K562 (cell line): ENCODE measurements around the gene THAP4. TPM values are rescaled to one million over a fixed set of nuclear protein-coding genes. Genes with fewer than 3 reads are reported as not detected.

ENCODE experiments used
- ATAC-seq: fragments of 200-7000 bp; cut with Tn5 transposase; 3 replicates; pipeline ENCODE4 v1.9.1; 2020; ENCODE audit warnings: moderate library complexity
- BruUV-seq: library from RNA; stranded (reverse); fragments of 400-500 nt; replicated peaks from 2 replicates; lab custom pipeline; 2021; lab: Mats Ljungman, UMichigan
- CTCF ChIA-PET: fragments of 300-600 bp; formaldehyde crosslinking; extraction: SDS; loops from one replicate; lab custom pipeline; 2021; ENCODE audit warnings: low intra/inter-chr PET ratio; lab: Yijun Ruan, JAX
- POLR2A ChIA-PET: fragments of 300-600, 350-650 bp; sonication (Branson Sonifier 250); formaldehyde crosslinking; extraction: SDS; loops from one replicate; lab custom pipeline; 2021; ENCODE audit warnings: antibody characterized with exemption, inconsistent platforms; lab: Yijun Ruan, JAX
- DNase-seq, 4 experiments: peaks; one replicate each; pipeline versions ENCODE4 v3.0.0 to v3.0.0-alpha.2; 2011 to 2018; ENCODE audit warnings: low spot score in 3 of 4, mixed read lengths in 3 of 4; ENCODE audit errors: extremely low read depth in 1 of 4
- FAIRE-seq: peaks from 2 replicates; lab custom pipeline; 2011; peaks lifted over from hg19 to GRCh38; lab: Jason Lieb, UNC
- H2AFZ ChIP-seq: 2 replicates; pipeline ENCODE4 v1.6.0; 2011; ENCODE audit warnings: low read depth, low read length, control low read depth, inconsistent platforms
- H3K27ac ChIP-seq: fragments of 200-600 bp; 3 replicates; pipeline ENCODE4 v1.8.0; 2011; ENCODE audit warnings: low read depth, mild to moderate bottlenecking, control low read depth, inconsistent platforms, low read length, moderate library complexity, mixed read lengths; ENCODE audit errors: extremely low read depth
- H3K27me3 ChIP-seq, 2 experiments: fragments of 300-600 bp in 1 of 2; 2 replicates in 1 of 2; 3 replicates in 1 of 2; pipeline versions ENCODE4 v1.6.0 to v1.8.0; 2011; ENCODE audit warnings: inconsistent platforms in 2 of 2, low read length in 2 of 2, mild to moderate bottlenecking in 1 of 2, mixed read lengths in 1 of 2, moderate library complexity in 1 of 2; ENCODE audit not compliant: control insufficient read depth in 2 of 2, insufficient read depth in 2 of 2
- H3K36me3 ChIP-seq: fragments of 300-600 bp; 3 replicates; pipeline ENCODE4 v1.8.0; 2011; ENCODE audit warnings: mild to moderate bottlenecking, low read length, inconsistent platforms; ENCODE audit not compliant: control insufficient read depth, insufficient read depth
- H3K4me1 ChIP-seq, 2 experiments: fragments of 200-600 bp in 1 of 2; replicated peaks in 1 of 2; 2 replicates in 1 of 2; 3 replicates in 1 of 2; pipeline versions ENCODE4 v1.5.1 to v1.8.0; 2011; ENCODE audit warnings: inconsistent platforms in 2 of 2, low read length in 2 of 2, mild to moderate bottlenecking in 1 of 2, mixed read lengths in 1 of 2, moderate library complexity in 1 of 2; ENCODE audit not compliant: control insufficient read depth in 2 of 2, insufficient read depth in 2 of 2
- H3K4me2 ChIP-seq: 2 replicates; pipeline ENCODE4 v1.6.1; 2011; ENCODE audit warnings: low read length, control low read depth, inconsistent platforms, mixed read lengths; ENCODE audit not compliant: insufficient read depth
- H3K4me3 ChIP-seq: fragments of 200-600 bp; sonication (generic), shearing (Covaris generic); 2 replicates; pipeline ENCODE4 v1.5.1; 2016; ENCODE audit warnings: control low read depth, inconsistent platforms
- H3K79me2 ChIP-seq: fragments of 200-600 bp; 3 replicates; pipeline ENCODE4 v1.8.0; 2011; ENCODE audit warnings: low read length, inconsistent platforms; ENCODE audit not compliant: control insufficient read depth, insufficient read depth
- H3K9ac ChIP-seq, 2 experiments: 2 replicates each; pipeline versions ENCODE4 v1.6.0 to v1.6.1; 2011; ENCODE audit warnings: low read depth in 2 of 2, low read length in 2 of 2, control low read depth in 1 of 2, inconsistent platforms in 1 of 2, mild to moderate bottlenecking in 1 of 2, mixed read lengths in 1 of 2; ENCODE audit not compliant: insufficient read depth in 1 of 2
- H3K9me1 ChIP-seq: one replicate; pipeline ENCODE4 v1.6.0; 2011; ENCODE audit warnings: inconsistent platforms, mild to moderate bottlenecking, low read length, moderate library complexity; ENCODE audit not compliant: control insufficient read depth, insufficient read depth
- H3K9me3 ChIP-seq: replicated peaks from 2 replicates; pipeline ENCODE4 v1.5.1; 2011; ENCODE audit warnings: low read depth, low read length, inconsistent platforms; ENCODE audit not compliant: control insufficient read depth, insufficient read depth
- H4K20me1 ChIP-seq: replicated peaks from 2 replicates; pipeline ENCODE4 v1.6.1; 2011; ENCODE audit warnings: low read length, inconsistent platforms, mixed read lengths; ENCODE audit not compliant: control insufficient read depth, insufficient read depth
- ATF3 ChIP-seq, 2 experiments: fragments of 450-650 bp in 1 of 2; sonication (generic) in 1 of 2; formaldehyde crosslinking in 1 of 2; IDR thresholded peaks in 1 of 2; conservative IDR thresholded peaks in 1 of 2; 2 replicates each; pipeline versions ENCODE4 v1.6.1 to v1.8.1; 2016 to 2023; ENCODE audit warnings: mild to moderate bottlenecking in 2 of 2, moderate library complexity in 2 of 2, inconsistent platforms in 1 of 2, missing genetic modification reagents in 1 of 2
- COPS2 ChIP-seq: fragments of 450-650 bp; conservative IDR thresholded peaks from 2 replicates; pipeline ENCODE4 v1.6.1; 2016; ENCODE audit warnings: mild to moderate bottlenecking, moderate library complexity
- CXXC5 ChIP-seq: fragments of 250-450 bp; sonication (Bioruptor Pico); IDR thresholded peaks from 2 replicates; pipeline ENCODE4 v1.8.0; 2022; ENCODE audit warnings: inconsistent platforms, mild to moderate bottlenecking, moderate library complexity
- HIVEP1 ChIP-seq: fragments of 250-450 bp; sonication (Bioruptor Pico); IDR thresholded peaks from 2 replicates; pipeline ENCODE4 v1.4.0; 2020; ENCODE audit warnings: mild to moderate bottlenecking
- KAT7 ChIP-seq: sonication (generic); formaldehyde crosslinking; IDR thresholded peaks from 2 replicates; pipeline ENCODE4 v1.8.0; 2022; ENCODE audit warnings: missing genetic modification reagents, mild to moderate bottlenecking, borderline replicate concordance
- NRF1 ChIP-seq, 2 experiments: fragments of 450-650 bp; IDR thresholded peaks in 1 of 2; conservative IDR thresholded peaks in 1 of 2; 2 replicates each; pipeline ENCODE4 v1.6.1; 2014; ENCODE audit warnings: mild to moderate bottlenecking in 2 of 2
- NUFIP1 ChIP-seq: fragments of 450-650 bp; IDR thresholded peaks from 2 replicates; pipeline ENCODE4 v1.6.1; 2018; ENCODE audit not compliant: partially characterized antibody
- SMAD2 ChIP-seq: fragments of 150-350 bp; IDR thresholded peaks from 2 replicates; pipeline ENCODE4 v1.6.1; 2014; ENCODE audit warnings: low read depth, mild to moderate bottlenecking, low read length
- VEZF1 ChIP-seq: fragments of 200-800 bp; sonication (Bioruptor generic); IDR thresholded peaks from 2 replicates; pipeline ENCODE4 v1.6.1; 2017; ENCODE audit warnings: missing genetic modification characterization, missing compliant biosample characterization
- YY1 ChIP-seq, 3 experiments: IDR thresholded peaks; 2 replicates each; pipeline ENCODE4 v1.6.1; 2011; ENCODE audit warnings: low read length in 2 of 3, mild to moderate bottlenecking in 2 of 3, moderate library complexity in 2 of 3, borderline replicate concordance in 1 of 3, control low read depth in 1 of 3, low read depth in 1 of 3; ENCODE audit not compliant: insufficient read depth in 3 of 3, insufficient replicate concordance in 2 of 3, control insufficient read depth in 1 of 3, insufficient read length in 1 of 3; ENCODE audit errors: extremely low read depth in 1 of 3
- ZFX ChIP-seq: sonication (generic); formaldehyde crosslinking; IDR thresholded peaks from 2 replicates; pipeline ENCODE4 v1.8.0; 2022; ENCODE audit warnings: mild to moderate bottlenecking, missing genetic modification reagents, moderate library complexity
- ZNF121 ChIP-seq: sonication (generic); formaldehyde crosslinking; conservative IDR thresholded peaks from 2 replicates; pipeline ENCODE4 v1.8.0; 2022; ENCODE audit warnings: missing genetic modification reagents
- ZNF197 ChIP-seq: fragments of 200-800 bp; sonication (Bioruptor generic); IDR thresholded peaks from 2 replicates; pipeline ENCODE4 v1.6.1; 2016; ENCODE audit warnings: low read depth, missing genetic modification characterization, missing compliant biosample characterization
- WGBS: fragments of 100-300 bp; shearing (Covaris generic); methylation state at CpG from one replicate; pipeline ENCODE4 v1.1.6; 2016; ENCODE audit warnings: low coverage, mixed read lengths; ENCODE audit not compliant: insufficient coverage; ENCODE audit errors: missing lambda C conversion rate; 5-methylcytosine and 5-hydroxymethylcytosine counted together
- in situ Hi-C: fragments of 300-500 bp; cut with MboI; formaldehyde crosslinking; loops from 4 replicates; pipeline ENCODE4 v1.15.0; 2018; ENCODE audit warnings: inconsistent platforms, mixed read lengths
- intact Hi-C: fragments of 100-400 bp; cut with micrococcal nuclease; formaldehyde crosslinking; loops from 2 replicates; pipeline ENCODE4 v1.14.2; 2022
- polyA plus RNA-seq, 8 experiments: library from polyadenylated mRNA; depleted of rRNA in 4 of 8; stranded (reverse) in 5 of 8; unstranded in 3 of 8; fragments of >200 nt; fragmentation: Nextera tagmentation in 2 of 8; fragmentation: Illumina TruSeq in 1 of 8; extraction: Ambion mirVana in 2 of 8; extraction: Trizol in 1 of 8; gene quantifications; 2 replicates each; pipeline versions ENCODE4 v1.2.1 to v1.2.3, GENCODE V29; 2011 to 2014; ENCODE audit warnings: inconsistent platforms in 1 of 8, missing spikeins in 1 of 8
- total RNA-seq, 7 experiments: library from RNA; depleted of rRNA in 6 of 7; stranded (reverse); fragments of >200 nt in 6 of 7; fragmentation: Illumina TruSeq in 2 of 7; extraction: Trizol in 2 of 7; gene quantifications; 2 replicates each; pipeline versions ENCODE4 v1.2.1 to v1.2.3, GENCODE V29; 2011 to 2021; ENCODE audit warnings: low replicate concordance in 1 of 7

Gene THAP4
- total and polyA plus RNA-seq, 9 of the 15 experiments (the other 6 are each of a cell fraction or from before 2014, with no cell fraction given), result 8.6 to 60.9 (median 43.9) TPM

GRCh38 chr2:241560162-241560882, 76.6 kb downstream of the THAP4 start (continued):
- TF ChIP-seq YY1 (IDR thresholded peaks at IDR 0.05; ENCODE audit: borderline replicate concordance in 1 of 3, control insufficient read depth in 1 of 3, extremely low read depth in 1 of 3, insufficient read depth in 3 of 3, insufficient read length in 1 of 3, insufficient replicate concordance in 2 of 3, low read depth in 1 of 3, low read length in 2 of 3) (no peak), COPS2 (no peak), ZNF121 (CRISPR knock-in tag) (no peak)

- Histone ChIP-seq H4K20me1 (peaks cover 5% of the 10 kb centered on the region; the same call in 1 of the 2 replicates), H3K4me1 (peaks cover 0 to 55% of the 10 kb centered on the region in 2 experiments; a peak in 2 of 5 replicates), H3K79me2 (no peaks in the 10 kb centered on the region), H3K9me3 (no peaks in the 10 kb centered on the region), H3K4me3 (peak overlapping the region; percentile 50), H3K9ac (peak overlapping the region; percentile 53 to 87; a peak in 3 of 4 replicates), H3K36me3 (no peaks in the 10 kb centered on the region), H3K4me2 (peak overlapping the region; percentile 69; the same call in 1 of the 2 replicates), H3K27me3 (no peaks in the 10 kb centered on the region), H3K9me1 (no peaks in the 10 kb centered on the region), H3K27ac (0 out of 3 replicates have a peak overlapping the region, but pooled peaks have one; percentile 30), H2AFZ (peak overlapping the region; percentile 84)
- no TSS peak for BruUV-seq
- ChIA-PET POLR2A (interaction anchor here (0.7 to 1.0 kb wide), 2 partner anchors 10 to 16 kb away, joined by 4 read pairs; no protein-coding TSS in a partner anchor), CTCF (no interaction called here)
- FAIRE-seq (no peak), ATAC-seq (peak; percentile 73), DNase-seq (peak in 3 of 4 experiments; percentile 40 to 52 (median 42))
- 8% methylated on average over 38 of the region's 78 CpGs for WGBS
- intact Hi-C loops (no loop called here), in situ Hi-C loops (no loop called here)
- no peak for TF ChIP-seq ATF3 (IDR thresholded peaks at IDR 0.05)
- TF ChIP-seq ATF3 (CRISPR knock-in tag; conservative IDR thresholded peaks at IDR 0.05), result no peak
- peak; percentile 41 for TF ChIP-seq ZFX (CRISPR knock-in tag)
- TF ChIP-seq HIVEP1, result no peak
- TF ChIP-seq CXXC5, result peak; percentile 22; the same call in 1 of the 2 replicates
- no peak for TF ChIP-seq KAT7 (CRISPR knock-in tag)
- TF ChIP-seq YY1 (IDR thresholded peaks at IDR 0.05; ENCODE audit: borderline replicate concordance in 1 of 3, control insufficient read depth in 1 of 3, extremely low read depth in 1 of 3, insufficient read depth in 3 of 3, insufficient read length in 1 of 3, insufficient replicate concordance in 2 of 3, low read depth in 1 of 3, low read length in 2 of 3), result peak in 1 of 3 experiments; percentile 14
- TF ChIP-seq NUFIP1, result no peak
- TF ChIP-seq SMAD2, result no peak
- no peak for TF ChIP-seq ZNF197
- peak; percentile 66 to 73; a peak in 3 of 4 replicates for TF ChIP-seq NRF1 (conservative IDR thresholded peaks at IDR 0.05 in 1 of 2, IDR thresholded peaks at IDR 0.05 in 1 of 2)
- TF ChIP-seq VEZF1 (CRISPR knock-in tag), result peak; percentile 5; the same call in 1 of the 2 replicates
These were observed 77.4 kb downstream of the THAP4 start for GRCh38 chr2:241559323-241560161.
